Measurements from ENCODE around the gene MAL. TPM values are rescaled to one million over a fixed set of nuclear protein-coding genes. Genes with fewer than 3 reads are reported as not detected.
A peak's percentile ranks its signal among the peaks of the same experiment; 100 is the strongest.

The MAL gene
- polyA plus RNA-seq, 3 donors = 271 to 300 (median 279) TPM

DNA sequence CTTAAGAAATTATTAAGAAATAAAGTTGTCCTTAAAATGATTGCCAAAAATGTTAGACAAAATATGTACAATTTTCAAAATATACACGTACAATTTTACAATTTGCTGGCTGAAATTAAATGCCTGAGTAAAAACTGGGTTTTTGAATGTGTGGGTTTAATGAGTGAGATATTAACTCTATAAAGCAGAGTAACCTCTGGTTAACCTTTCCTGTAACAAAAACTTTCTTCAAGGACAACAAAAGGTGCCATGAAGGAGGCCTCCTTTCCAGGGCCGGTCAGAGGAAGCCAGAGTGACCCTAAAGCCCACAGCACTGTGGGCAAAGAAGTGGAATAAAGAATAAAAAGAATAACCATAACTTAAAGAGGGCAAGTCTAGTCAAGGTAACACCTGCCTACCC, 16.5 kb upstream of the MAL start:
- no peak for DNase-seq (ENCODE audit: extremely low read depth in 1 of 11, low read depth in 9 of 11, low spot score in 4 of 11)

DNA sequence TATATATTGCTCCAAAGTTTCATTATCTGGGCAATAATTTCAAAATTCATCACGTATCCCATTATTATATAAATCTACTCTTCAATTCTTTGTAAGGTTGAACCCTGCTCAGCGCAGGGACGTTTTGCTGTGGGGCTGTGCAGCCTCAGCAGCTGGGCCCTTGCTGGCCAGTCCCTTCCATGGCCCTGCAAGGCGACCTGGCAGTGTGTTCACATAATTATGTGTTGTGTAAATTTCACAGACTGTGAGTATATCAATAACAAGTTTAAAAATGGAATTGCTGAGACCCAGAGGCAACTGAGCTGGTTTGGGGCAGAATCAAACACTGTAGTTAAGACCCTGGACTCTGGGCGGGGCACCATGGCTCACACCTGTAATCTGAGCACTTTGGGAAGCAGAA, 16.1 kb upstream of the MAL start:
- no peak for DNase-seq (ENCODE audit: extremely low read depth in 1 of 11, low read depth in 9 of 11, low spot score in 4 of 11)

DNA sequence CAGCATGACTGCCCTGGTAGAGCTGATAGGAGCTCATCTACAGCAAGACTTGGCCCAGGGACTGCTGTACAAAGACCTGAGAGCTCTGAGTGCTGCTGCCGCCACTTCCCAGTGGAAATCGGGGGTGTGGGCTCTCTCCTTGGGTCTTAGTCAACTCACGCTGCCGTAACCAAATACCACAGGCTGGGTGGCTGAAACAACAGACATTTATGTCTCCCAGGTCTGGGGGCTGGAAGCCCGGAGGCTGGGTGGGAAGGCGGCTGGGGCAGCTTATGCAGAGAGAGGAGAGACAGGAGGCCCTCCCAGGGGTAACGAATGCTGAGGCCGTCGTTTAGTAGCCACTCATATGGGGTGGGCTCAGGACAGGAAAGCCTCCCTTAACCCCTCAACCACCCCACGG, 15.4 kb upstream of the MAL start:
- DNase-seq (ENCODE audit: extremely low read depth in 1 of 11, low read depth in 9 of 11, low spot score in 4 of 11) = no peak

DNA sequence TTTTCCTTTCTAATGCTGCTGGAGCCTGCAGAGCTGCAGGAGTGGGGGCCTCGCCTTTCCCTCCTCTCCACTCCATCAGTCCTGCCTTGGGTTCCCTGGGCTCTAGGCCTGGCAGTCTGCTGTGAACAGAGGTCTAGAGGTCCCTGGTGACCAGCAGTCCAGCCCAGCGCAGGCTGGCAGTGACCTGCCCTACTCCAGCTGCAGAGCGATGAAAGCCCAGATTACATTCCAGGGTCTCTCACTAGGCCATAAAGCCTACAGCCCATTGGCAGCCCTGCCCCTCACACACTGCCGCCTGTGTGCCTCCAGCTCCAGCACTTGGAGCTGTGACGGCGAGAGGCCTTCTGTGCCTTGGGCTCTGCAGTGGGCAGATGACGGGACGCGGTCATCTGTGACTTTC, 14.8 kb upstream of the MAL start:
- no peak for DNase-seq (ENCODE audit: extremely low read depth in 1 of 11, low read depth in 9 of 11, low spot score in 4 of 11)

DNA sequence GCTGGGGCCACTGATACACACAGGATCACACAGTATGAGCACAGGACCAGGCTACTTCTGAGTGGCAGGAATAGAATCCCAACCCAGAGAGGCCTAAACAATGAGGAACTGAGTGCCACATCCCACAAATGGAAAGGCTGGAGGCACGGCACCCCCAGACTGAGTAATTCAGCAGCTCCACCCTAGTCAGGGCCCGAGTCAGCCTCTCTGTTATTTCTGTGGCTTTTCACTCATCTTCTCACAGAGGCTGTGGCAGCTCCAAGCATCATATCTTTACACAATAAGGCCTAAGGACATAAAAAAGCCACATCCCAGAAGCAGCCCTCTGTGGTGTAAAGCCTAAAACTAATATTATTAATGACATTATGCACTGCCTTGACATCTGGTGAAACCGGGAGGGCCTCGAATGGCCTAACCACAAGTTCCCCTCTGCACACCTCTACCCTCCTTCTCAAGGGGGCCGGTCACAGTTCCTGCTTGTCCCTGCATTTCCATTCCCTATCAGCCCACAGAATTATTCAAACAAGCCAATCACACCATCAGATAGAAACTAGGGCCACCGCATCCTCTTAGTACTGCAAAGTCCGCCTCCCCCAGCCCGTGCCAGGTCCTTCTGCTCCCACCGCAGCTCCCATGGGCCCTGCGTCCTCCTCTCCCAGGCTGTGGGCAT, 12.5 kb upstream of the MAL start:
- DNase-seq (ENCODE audit: extremely low read depth in 1 of 11, low read depth in 9 of 11, low spot score in 4 of 11) = no peak

DNA sequence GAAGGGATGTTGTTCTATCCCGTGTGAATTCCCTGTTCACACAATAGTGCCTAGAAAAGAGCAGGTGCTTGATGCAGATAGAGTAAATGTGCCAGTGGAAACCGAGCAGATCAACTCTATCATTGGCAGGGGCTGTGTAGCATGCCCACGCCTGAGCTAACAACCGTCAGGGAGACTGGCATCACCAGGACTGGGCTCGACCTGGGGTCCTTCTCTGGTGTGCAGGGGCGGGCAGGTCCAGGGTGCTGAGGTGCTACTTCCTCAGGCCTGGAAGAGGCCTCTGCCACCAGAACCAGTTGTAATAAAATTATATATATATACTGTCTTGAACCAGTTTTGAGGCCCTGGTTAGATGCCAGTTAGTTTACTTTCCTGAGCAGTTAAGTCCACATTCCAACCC, 11.8 kb upstream of the MAL start:
- DNase-seq (ENCODE audit: extremely low read depth in 1 of 11, low read depth in 9 of 11, low spot score in 4 of 11) = no peak

DNA sequence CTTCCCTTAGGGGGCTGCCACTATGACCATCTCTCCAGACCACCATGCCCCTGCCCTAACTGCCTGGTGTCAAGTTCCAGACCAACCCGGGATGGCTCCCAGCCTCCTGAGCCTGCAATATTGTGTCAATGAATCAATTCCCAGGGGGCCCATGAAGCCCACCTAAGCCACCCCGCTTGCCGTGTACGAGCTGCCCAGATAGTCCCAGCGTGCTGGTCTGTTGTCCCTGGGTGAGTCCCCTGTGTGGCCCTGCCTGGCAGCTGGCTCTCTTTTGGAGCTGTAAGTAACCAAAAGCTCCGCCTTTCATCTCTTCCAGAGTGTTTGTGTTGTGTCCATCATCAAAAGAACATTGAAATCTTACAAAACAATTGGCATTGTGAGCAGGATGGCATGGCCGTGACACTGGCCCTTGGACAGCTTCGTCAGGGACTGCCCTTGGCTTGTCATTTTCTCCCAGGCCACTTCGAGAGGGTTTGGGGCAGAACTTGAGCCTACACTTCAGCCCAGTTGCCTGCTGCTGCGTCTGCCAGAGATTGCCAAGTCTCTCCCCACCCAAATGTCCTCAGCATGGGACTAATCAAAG, 11.3 kb upstream of the MAL start:
- no peak for DNase-seq (ENCODE audit: extremely low read depth in 1 of 11, low read depth in 9 of 11, low spot score in 4 of 11)

DNA sequence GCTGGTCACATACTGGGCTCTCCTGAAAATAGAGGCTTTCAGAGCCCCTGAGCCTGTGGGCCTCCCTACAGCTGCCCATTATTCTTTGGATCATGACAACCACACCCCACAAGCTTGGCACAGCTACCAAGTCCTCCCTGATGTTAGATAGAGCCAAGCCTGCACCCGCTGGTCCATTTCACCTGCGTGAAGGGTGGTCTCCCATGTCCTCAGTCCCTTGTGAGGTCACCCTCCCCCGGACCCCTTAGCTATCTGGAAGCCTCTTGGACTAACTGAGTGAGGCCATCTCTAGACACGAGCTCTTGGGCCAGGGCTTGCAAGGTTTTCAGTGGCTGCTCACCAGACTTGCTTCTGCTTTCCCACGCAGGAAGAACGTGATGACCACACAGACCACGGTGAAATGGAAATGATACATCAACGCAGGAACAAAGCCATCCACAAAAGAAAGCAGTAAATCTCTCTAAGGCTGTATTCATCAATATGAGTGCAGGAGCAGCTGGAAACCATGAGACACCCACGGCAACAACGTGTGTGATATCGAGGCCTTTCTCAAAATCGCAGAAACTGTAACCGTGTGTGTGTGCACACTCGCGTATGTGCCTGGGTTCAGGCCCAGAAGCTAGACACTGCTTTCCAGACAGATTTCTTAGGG, 10.1 kb upstream of the MAL start:
- no peak for DNase-seq (ENCODE audit: extremely low read depth in 1 of 11, low read depth in 9 of 11, low spot score in 4 of 11)

DNA sequence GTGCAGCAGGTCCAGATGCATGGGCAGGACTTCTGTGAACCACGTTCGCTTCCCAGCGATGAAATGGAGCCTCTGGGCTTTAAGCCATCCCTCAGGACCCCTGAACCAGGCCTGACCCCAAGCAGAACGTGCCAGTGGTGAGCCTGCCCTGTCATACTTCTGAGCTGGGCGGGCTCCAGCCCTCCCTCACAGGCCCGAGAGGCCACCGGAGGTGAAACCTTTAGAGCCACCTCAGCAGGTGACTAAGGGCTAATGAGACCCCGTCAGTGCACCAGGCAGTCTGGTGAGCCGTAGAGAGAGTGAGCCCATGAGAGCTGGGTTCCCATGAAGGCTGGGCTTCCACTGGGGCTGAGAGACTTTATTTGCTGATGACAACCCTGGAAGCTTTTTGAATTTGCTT, 8.9 kb upstream of the MAL start:
- no peak for DNase-seq (ENCODE audit: extremely low read depth in 1 of 11, low read depth in 9 of 11, low spot score in 4 of 11)

DNA sequence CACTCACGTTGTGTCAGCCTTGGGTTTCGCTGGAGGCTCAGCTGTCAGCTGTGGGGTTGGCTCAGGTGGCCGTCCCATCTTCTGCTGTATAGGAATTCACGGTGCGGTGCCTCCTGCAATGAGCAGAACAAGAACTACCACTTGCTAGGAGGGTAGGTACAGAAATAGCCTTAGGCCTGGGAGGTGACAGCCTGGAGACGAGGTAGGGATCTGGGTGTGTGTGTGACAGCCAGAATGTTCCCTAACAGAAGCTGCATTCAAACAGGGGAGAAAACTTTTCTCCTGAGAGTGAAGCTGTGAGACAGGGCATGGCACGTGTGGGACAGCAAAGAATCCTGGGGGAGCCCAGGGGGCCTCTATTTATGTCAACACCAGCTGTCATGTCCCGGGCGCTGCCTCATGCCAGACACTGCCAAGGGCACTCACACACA, 8.4 kb upstream of the MAL start:
- DNase-seq (ENCODE audit: extremely low read depth in 1 of 11, low read depth in 9 of 11, low spot score in 4 of 11) = no peak

DNA sequence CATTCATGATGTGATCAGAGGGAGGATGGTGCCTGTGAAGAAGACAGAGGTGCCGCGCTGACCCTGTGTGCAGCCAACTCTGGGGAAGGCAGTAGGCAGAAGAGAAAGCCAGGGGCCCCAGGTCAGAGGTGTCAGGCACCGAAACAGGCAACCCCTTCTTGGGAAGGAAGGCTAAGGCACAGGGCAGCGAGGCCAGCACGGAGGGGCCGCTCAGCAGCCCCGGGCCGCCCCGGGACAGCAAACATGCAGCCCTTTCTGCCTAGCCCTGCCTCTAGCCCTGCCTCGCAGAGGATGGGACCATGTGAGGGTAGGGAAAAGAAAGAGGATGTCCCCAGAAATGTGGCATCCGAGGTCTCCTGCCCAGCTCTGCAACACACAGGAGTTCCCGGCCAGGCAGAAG, 7.7 kb upstream of the MAL start:
- no peak for DNase-seq (ENCODE audit: extremely low read depth in 1 of 11, low read depth in 9 of 11, low spot score in 4 of 11)

DNA sequence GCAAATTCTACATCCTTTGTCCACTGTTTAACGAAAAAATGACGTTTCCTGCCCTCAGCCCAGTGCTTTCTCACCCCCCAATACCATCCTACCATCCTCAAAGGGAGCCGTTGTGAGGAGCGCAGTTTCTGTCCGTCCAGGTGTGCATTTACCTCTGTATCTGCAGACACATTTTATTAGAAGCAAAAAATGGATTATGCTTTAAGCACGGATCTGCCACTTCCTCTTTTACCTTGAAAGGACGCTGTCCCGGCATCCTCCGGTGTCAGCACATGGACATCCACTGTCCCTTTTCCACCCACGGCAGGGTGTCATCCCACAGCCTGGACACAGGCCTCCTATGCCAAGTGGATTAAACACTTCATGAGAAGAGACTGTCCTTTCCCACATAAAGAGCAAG, 7.2 kb upstream of the MAL start:
- DNase-seq (ENCODE audit: extremely low read depth in 1 of 11, low read depth in 9 of 11, low spot score in 4 of 11) = no peak

DNA sequence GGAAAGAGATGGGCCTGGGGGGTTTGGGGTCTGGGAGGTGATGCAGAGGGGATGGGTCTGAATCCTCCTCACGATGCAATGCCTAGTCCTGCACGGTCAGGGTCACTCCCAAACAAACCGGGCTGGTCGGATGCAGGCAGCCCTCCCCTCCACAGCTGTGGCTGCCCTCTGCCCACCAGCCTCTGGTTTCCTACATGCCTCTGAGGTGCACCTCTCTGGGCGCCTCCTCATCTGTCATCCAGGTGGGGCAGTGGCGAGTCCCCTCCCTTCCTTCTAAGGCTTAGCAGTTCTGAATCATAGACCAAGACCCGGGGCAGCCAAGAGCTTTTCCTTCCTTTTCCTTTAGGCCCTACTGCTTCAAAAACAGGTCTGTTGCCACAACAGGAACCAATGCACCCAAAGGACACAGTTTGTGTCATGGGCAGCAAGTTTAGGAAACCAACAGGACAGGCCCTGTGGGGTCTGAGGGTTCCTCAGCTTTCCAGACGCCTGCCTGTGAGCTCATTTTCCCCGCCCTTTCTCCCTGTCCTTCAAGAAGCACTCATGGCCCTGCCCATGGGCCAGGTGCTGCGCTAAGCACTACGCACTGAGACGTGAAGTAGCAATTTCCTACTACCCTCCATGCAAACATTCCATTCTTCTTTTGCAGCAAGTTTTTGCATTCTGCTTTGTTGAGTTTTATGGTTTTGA, 6.5 kb upstream of the MAL start:
- no peak for DNase-seq (ENCODE audit: extremely low read depth in 1 of 11, low read depth in 9 of 11, low spot score in 4 of 11)

DNA sequence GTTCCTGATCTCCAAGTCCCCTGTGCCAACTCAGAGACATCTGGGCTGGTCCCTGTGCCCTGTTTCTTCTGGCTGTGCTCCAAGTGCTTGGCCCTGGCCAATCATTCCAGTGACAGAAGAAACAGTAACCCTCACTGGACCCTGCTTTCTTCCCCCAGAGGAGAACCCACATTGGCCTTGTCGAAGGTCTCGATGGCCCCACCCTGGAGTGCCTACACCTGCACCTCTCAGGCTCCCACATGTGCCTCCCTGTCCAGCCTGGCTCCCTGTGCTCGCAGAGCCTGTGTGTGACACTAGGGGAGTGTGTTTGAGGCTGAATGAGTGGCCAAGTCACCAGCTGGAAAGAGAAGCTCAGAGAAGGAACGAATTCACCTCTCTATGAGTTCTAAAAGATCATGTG, 5.9 kb upstream of the MAL start:
- no peak for DNase-seq (ENCODE audit: extremely low read depth in 1 of 11, low read depth in 9 of 11, low spot score in 4 of 11)

DNA sequence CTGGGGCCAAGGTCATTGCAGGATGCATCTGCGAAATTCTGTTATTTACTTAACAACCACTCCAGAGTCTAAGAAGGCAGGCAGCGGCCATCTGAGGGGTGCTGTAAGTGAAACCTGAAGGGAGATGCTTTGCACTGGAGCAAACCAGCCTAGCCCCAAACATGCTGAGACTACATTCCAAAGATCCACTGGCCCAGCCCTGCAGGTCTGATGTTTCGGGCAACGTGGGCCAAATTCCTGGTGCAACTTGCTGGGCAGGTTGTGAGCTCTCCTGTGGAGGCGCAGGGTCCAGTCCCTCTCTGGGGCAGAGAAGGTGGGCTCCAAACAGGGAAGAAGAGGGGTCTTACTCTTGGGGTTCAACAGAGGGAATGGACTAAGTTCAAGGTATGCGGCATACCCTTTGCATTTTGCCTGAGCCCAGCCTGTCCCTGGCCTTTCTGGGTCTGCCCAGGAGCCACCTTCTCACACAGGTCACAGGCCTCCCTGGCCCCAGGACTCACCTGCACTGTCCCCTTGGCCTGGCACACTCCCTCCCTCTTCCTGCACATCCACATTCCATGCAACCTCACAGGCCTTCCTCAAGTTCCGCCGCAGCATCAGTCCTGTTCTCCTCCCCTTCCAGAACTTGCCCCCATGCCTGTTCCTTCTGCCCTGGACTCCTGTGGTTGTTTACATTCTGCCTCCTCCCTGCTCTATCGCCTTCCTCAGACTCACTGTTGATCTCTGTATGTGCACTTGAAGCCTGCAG, 5.1 kb upstream of the MAL start:
- no peak for DNase-seq (ENCODE audit: extremely low read depth in 1 of 11, low read depth in 9 of 11, low spot score in 4 of 11)

DNA sequence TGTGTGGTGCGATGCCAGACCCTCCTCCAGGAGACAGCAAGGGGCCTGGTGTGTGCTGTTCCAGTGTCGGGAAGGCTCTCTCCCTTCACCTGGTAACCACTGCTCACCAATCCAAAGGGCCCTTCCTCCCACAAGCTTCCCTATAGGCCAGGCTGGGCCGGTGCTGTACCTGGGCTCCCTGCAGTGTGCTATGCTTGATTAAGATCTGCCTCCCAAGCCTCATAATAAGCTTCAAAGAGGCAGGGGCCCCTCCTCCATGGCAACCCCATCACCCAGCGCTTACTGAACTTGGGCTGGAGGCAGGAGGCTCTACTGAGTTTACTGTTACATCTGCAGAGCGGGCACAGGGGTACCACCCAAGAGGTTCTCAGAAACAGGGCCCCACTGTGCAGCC, 4.5 kb upstream of the MAL start:
- no peak for DNase-seq (ENCODE audit: extremely low read depth in 1 of 11, low read depth in 9 of 11, low spot score in 4 of 11)

DNA sequence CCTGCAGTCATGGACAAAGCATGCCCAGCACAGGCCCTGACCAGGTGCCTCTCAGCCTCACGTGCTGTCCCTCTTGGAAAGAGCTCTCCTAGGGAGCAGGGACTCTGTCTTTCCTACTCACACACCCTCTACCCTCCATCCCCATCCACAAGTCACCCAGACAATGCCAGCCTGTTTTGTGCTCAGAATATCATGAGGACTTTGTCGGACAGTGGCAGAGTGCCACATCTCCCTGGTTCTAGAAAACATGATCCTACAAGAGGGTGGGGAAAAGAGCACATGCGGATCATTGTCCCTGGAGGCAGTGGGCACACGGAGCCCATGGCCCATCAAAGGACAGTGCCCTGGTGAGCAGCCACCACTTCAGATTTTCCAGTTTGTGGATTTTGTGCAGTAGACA, 3.7 kb upstream of the MAL start:
- DNase-seq (ENCODE audit: extremely low read depth in 1 of 11, low read depth in 9 of 11, low spot score in 4 of 11) = no peak

DNA sequence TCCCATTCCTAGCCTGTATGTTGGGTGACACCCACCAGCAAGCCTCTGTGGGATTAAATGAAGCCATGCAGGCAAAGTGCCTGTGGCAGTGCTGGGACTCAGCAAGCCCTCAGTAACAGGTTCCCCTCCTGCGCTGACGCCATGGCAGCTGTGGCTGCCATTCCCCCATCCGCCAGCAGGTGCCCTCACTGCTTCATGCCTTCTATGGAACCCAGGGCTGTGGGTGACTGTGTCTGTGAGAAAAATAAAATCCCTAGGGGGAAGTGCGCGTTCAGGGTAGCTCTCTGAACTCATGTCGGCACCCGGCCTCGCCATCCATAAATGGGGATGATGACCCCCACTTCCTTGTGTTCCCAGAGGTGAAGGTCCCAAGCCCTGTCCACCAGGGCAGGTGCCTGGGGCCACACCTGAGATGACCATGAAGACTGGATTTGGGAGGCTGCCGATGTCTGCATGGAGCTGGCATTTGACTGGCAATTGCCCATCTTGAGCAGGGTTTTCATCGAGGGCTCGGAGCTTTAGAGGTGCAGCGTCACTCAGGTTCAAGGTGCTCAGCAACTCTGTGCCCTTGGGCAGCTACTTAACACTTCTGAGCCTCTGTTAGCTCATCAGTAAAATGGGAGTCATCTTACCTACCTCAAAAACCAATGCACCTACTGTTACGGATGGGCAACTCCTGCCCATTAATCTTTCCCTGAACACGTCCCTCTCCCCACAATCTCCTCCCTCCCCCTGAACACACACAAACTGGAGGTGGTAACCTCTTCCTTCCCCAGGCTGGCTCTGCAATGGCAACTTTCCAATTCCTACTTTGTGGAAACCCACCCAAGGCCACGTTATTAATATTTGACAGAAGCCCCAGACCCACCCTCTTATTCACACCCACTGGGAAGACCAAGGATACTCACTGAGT, 2.9 kb upstream of the MAL start:
- DNase-seq (ENCODE audit: extremely low read depth in 1 of 11, low read depth in 9 of 11, low spot score in 4 of 11) = peak in 4 of 11 donors; percentile 51 to 76 (median 66)

DNA sequence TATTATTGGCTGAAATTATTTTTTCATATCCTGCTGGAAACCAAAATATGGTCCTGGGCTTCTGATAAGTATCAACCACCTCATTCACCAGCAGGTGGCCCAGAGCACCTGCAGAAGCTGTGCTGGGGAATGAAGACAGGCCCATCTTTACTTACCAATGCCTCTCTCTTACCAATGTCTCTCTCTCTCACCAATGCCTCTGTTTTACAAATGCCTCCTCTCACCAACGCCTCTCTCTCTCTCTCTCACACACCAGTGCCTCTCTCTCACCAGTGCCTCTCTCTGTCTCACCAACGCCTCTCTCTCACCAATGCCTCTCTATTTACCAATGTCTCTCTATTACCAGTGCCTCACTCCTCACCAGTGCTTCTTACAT, 2.3 kb upstream of the MAL start:
- DNase-seq (ENCODE audit: extremely low read depth in 1 of 11, low read depth in 9 of 11, low spot score in 4 of 11) = no peak

Data from renal cortex interstitium (tissue), 11 donors.